ENCODE results near the gene RNF135.

GRCh38 chr17:30926516-30926915, 44.3 kb upstream of the RNF135 start:
- TF ChIP-seq, protein P1, sequence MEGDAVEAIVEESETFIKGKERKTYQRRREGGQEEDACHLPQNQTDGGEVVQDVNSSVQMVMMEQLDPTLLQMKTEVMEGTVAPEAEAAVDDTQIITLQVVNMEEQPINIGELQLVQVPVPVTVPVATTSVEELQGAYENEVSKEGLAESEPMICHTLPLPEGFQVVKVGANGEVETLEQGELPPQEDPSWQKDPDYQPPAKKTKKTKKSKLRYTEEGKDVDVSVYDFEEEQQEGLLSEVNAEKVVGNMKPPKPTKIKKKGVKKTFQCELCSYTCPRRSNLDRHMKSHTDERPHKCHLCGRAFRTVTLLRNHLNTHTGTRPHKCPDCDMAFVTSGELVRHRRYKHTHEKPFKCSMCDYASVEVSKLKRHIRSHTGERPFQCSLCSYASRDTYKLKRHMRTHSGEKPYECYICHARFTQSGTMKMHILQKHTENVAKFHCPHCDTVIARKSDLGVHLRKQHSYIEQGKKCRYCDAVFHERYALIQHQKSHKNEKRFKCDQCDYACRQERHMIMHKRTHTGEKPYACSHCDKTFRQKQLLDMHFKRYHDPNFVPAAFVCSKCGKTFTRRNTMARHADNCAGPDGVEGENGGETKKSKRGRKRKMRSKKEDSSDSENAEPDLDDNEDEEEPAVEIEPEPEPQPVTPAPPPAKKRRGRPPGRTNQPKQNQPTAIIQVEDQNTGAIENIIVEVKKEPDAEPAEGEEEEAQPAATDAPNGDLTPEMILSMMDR (IDR thresholded peaks at IDR 0.05) = no peak
- no peak for TF ChIP-seq POLR2A (IDR thresholded peaks at IDR 0.05)

Measured in Peyer's patch (tissue), 4 donors.